Measurements from ENCODE around the gene SLC6A17. TPM values are rescaled to one million over a fixed set of nuclear protein-coding genes. Genes with fewer than 3 reads are reported as not detected.

Gene SLC6A17
- total RNA-seq, 1 experiment from 2014 or later: 0.24 TPM

- ATAC-seq: no peak
- Mint-ChIP-seq H3K27ac (no peak overlapping the region), H3K4me3 (no peak overlapping the region), H3K9me3 (no peaks in the 10 kb centered on the region), H3K36me3 (no peaks in the 10 kb centered on the region), H3K27me3 (ENCODE audit: low read depth) (no peaks in the 10 kb centered on the region), H3K4me1 (peaks cover 17% of the 10 kb centered on the region)
- ChIA-PET CTCF (interaction anchor here (1.0 kb wide), 1 partner anchor 9 kb away, joined by 6 read pairs; no protein-coding TSS in a partner anchor), POLR2A (no interaction called here)
- TF ChIP-seq MYBL2 (CRISPR knock-in tag; IDR thresholded peaks at IDR 0.05) (no peak), SMAD4 (CRISPR knock-in tag; IDR thresholded peaks at IDR 0.05) (no peak), NFYB (CRISPR knock-in tag; conservative IDR thresholded peaks at IDR 0.05; ENCODE audit: low read depth) (no peak), ATF1 (CRISPR knock-in tag; IDR thresholded peaks at IDR 0.05) (no peak)
- no peak for DNase-seq (ENCODE audit: low spot score)
Observed at GRCh38 chr1:110188035-110188618, 37.8 kb downstream of the SLC6A17 start.

GRCh38 chr1:110189181-110189580 is 38.9 kb downstream of the SLC6A17 start:
- Mint-ChIP-seq H3K27ac (no peak overlapping the region), H3K9me3 (no peaks in the 10 kb centered on the region), H3K4me3 (no peak overlapping the region), H3K36me3 (no peaks in the 10 kb centered on the region), H3K27me3 (ENCODE audit: low read depth) (no peaks in the 10 kb centered on the region), H3K4me1 (peaks cover 17% of the 10 kb centered on the region)
- no peak for DNase-seq (ENCODE audit: low spot score)
- ChIA-PET CTCF (interaction anchor here (0.7 kb wide), 1 partner anchor 18 kb away, joined by 3 read pairs; no protein-coding TSS in a partner anchor), POLR2A (no interaction called here)
- no peak for ATAC-seq
- TF ChIP-seq ZNF317 (CRISPR knock-in tag; IDR thresholded peaks at IDR 0.05; ENCODE audit: borderline replicate concordance, low read depth): no peak
- TF ChIP-seq ATF1 (CRISPR knock-in tag; IDR thresholded peaks at IDR 0.05): no peak
- no peak for TF ChIP-seq EMX1 (CRISPR knock-in tag; IDR thresholded peaks at IDR 0.05)
- TF ChIP-seq ZMAT4 (CRISPR knock-in tag; IDR thresholded peaks at IDR 0.05): no peak
- no peak for TF ChIP-seq ZNF121 (CRISPR knock-in tag; IDR thresholded peaks at IDR 0.05)
- no peak for TF ChIP-seq JUN (CRISPR knock-in tag; IDR thresholded peaks at IDR 0.05)
- no peak for TF ChIP-seq ZNF281 (CRISPR knock-in tag; IDR thresholded peaks at IDR 0.05)
- no peak for TF ChIP-seq ATF6 (CRISPR knock-in tag; IDR thresholded peaks at IDR 0.05)
- no peak for TF ChIP-seq FOXK1 (CRISPR knock-in tag; IDR thresholded peaks at IDR 0.05)
- no peak for TF ChIP-seq ZNF425 (CRISPR knock-in tag; conservative IDR thresholded peaks at IDR 0.05)
- no peak for TF ChIP-seq HMGA2 (CRISPR knock-in tag; IDR thresholded peaks at IDR 0.05)
- TF ChIP-seq E2F1 (CRISPR knock-in tag; IDR thresholded peaks at IDR 0.05): no peak
- no peak for TF ChIP-seq ZNF532 (CRISPR knock-in tag; IDR thresholded peaks at IDR 0.05; ENCODE audit: borderline replicate concordance)
- no peak for TF ChIP-seq STAT6 (CRISPR knock-in tag; conservative IDR thresholded peaks at IDR 0.05; ENCODE audit: low read depth)
